Heart left ventricle (tissue), 16 donors: ENCODE data around the gene C12orf57. TPM values are rescaled to one million over a fixed set of nuclear protein-coding genes. Genes with fewer than 3 reads are reported as not detected.
A peak's percentile ranks its signal among the peaks of the same experiment; 100 is the strongest.

ENCODE experiments used
- ATAC-seq, 4 donors: fragments of 200-7000 bp; cut with Tn5 transposase; one replicate each; pipeline ENCODE4 v1.9.1; 2020 to 2022; ENCODE audit warnings: moderate library complexity in 4 of 4, mild to moderate bottlenecking in 3 of 4, moderate number of reproducible peaks in 1 of 4
- DNase-seq, 5 donors: peaks; one replicate each; pipeline ENCODE4 v3.0.0-alpha.2; 2020
- H3K27ac ChIP-seq, 12 donors: fragments of 200-600 bp; sonication (generic) in 4 of 12; one replicate each; pipeline versions ENCODE4 v1.5.0 to v1.8.0; 2016 to 2022; ENCODE audit warnings: mild to moderate bottlenecking in 2 of 12
- H3K27me3 ChIP-seq, 9 donors: fragments of 200-600 bp; sonication (generic) in 2 of 9; one replicate each; pipeline versions ENCODE4 v1.5.1 to v1.8.0; 2016 to 2022; ENCODE audit warnings: mild to moderate bottlenecking in 3 of 9
- H3K36me3 ChIP-seq, 9 donors: fragments of 200-600 bp; sonication (generic) in 2 of 9; one replicate each; pipeline versions ENCODE4 v1.5.0 to v1.8.0; 2018 to 2022; ENCODE audit warnings: mild to moderate bottlenecking in 2 of 9
- H3K4me1 ChIP-seq, 12 donors: fragments of 200-600 bp; sonication (generic) in 4 of 12; one replicate each; pipeline versions ENCODE4 v1.5.0 to v1.8.0; 2016 to 2022; ENCODE audit warnings: mild to moderate bottlenecking in 3 of 12
- H3K4me3 ChIP-seq, 12 donors: fragments of 200-600 bp; sonication (generic) in 4 of 12; one replicate each; pipeline versions ENCODE4 v1.5.0 to v1.8.0; 2017 to 2022; ENCODE audit warnings: mild to moderate bottlenecking in 9 of 12, moderate library complexity in 4 of 12
- H3K9me3 ChIP-seq, 12 donors: fragments of 200-600 bp; sonication (generic) in 4 of 12; one replicate each; pipeline versions ENCODE4 v1.5.0 to v1.8.0; 2016 to 2022; ENCODE audit warnings: mild to moderate bottlenecking in 1 of 12
- POLR2A ChIP-seq, 2 donors: fragments of 450-650 bp; IDR thresholded peaks; one replicate each; pipeline ENCODE4 v1.6.1; 2017; ENCODE audit warnings: antibody characterized with exemption in 2 of 2, mild to moderate bottlenecking in 2 of 2, moderate library complexity in 2 of 2
- WGBS, 4 donors: extraction: QIAGEN DNeasy Blood & Tissue Kit in 2 of 4; methylation state at CpG; one replicate each; pipeline versions ENCODE4 v1.1.5 to v1.1.7; 2013 to 2018; 5-methylcytosine and 5-hydroxymethylcytosine counted together
- intact Hi-C, 10 donors: fragments of 100-400 bp; cut with DNase I; formaldehyde crosslinking; loops; one replicate each; pipeline versions ENCODE4 v1.11.1 to v1.14.2; 2022
- polyA plus RNA-seq, 2 donors: library from polyadenylated mRNA; stranded (reverse); fragments of 200-250 nt; gene quantifications; one replicate each; pipeline ENCODE4 v1.2.3, GENCODE V29; 2013
- total RNA-seq, 9 donors: library from RNA; depleted of rRNA in 2 of 9; stranded (reverse); fragments of >200 nt in 2 of 9; fragmentation: NEBNext Ultra II Directional in 3 of 9; extraction: Animal tissue kit (Norgen Biotek cat#: 25700) in 3 of 9; gene quantifications; one replicate each; pipeline versions ENCODE4 v1.1.0 to v1.2.4, GENCODE V29; 2016 to 2023
- TF ChIP-seq, protein P1 (sequence below), 12 donors: fragments of 200-600 bp; sonication (generic) in 4 of 12; IDR thresholded peaks; one replicate each; pipeline versions ENCODE4 v1.5.0 to v1.8.0; 2018 to 2022; ENCODE audit warnings: antibody characterized with exemption in 12 of 12, mild to moderate bottlenecking in 5 of 12
- donor health status: ischemic (EF 13 %, LVEDD 7.1; RV severe dilation, severe dysfunction).
- donor health status: healthy with polysubstance abuse.
- donor health status: DM: no; HTN: yes; CAD: no.
- donor health status: DM: no; HTN: no; CAD: no.
- donor health status: ischemic (EF 25% LVEDD 6.9; RV normal size, moderate dysfunction).
- donor health status: ischemic (EF 25% LVEDD 5.7; RV mildly dilated, moderate dysfunction).
- donor health status: healthy.
- donor health status: DM: yes; HTN: yes; CAD: no.
- donor health status: ischemic (EF 35%, LVEDD 5.7; RV mildly dilated, moderate dysfunction).
- donor health status: nonischemic (EF 11% LVEDD 7.7; RV severe dilation, severe dysfunction).
- donor health status: DM: yes; HTN: yes; CAD: no.
- donor health status: PGD.
- donor health status: ischemic (EF 29% LVEDD 5.4; RV normal size, mild dysfunction).
- donor health status: nonischemic (EF 23%, LVEDD 6.1; RV moderate dilation, normal function).

The C12orf57 gene
- total and polyA plus RNA-seq, 11 donors, result 108 to 460 (median 187) TPM

DNA sequence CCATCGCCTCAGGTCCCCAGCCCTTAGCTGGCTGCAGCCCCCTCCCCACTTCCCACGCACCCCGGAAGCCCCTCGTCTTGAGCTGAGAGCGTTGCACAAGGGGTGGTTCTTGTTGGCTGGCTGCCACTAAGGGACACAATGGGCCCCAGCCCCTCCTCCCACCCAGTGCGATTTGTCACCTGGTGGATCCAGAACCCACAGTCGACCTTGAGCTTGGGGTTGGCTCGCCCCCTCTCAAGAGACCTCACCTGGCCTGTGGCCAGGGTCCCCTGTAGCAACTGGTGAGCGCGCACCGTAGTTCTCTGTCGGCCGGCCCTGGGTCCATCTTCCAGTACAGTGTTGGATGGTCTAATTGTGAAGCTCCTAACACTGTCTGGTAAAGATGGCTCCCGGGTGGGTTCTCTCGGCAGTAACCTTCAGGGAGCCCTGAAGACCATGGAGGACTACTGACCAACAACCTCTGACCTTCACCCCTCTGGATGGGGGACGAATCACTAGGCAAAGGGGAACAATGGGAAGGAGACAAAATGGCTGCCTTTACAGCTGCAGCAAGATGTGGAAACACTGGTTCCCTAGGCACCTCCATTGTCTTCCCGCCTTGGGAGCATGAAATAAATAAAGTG lies 20.1 kb downstream of the C12orf57 start:
- 78 to 80% (median 78%) methylated on average over 13 to 17 of the region's 17 CpGs for WGBS, 4 donors
- Histone ChIP-seq H3K27ac (peak overlapping the region in 4 of 12 donors; percentile 58 to 81 (median 70)), H3K27me3 (no peaks in the 10 kb centered on the region), H3K36me3 (peaks cover 0 to 56% (median 38%) of the 10 kb centered on the region in 9 donors), H3K9me3 (no peaks in the 10 kb centered on the region), H3K4me3 (no peak overlapping the region), H3K4me1 (peaks cover 2 to 57% (median 42%) of the 10 kb centered on the region in 12 donors)
- intact Hi-C loops, result loop anchor here in 8 of 10 donors (1.0 to 10.0 kb wide), 9 partner anchors 19 to 131 kb away; partner anchors contain the start of genes C12orf57 (in 4 of the 8), C1R (in 2 of the 8), SPSB2 (in 2 of the 8) and TPI1 (in 1 of the 8)
- ATAC-seq (no peak), DNase-seq (peak in 2 of 5 donors; percentile 20 to 39)
- TF ChIP-seq, protein P1, sequence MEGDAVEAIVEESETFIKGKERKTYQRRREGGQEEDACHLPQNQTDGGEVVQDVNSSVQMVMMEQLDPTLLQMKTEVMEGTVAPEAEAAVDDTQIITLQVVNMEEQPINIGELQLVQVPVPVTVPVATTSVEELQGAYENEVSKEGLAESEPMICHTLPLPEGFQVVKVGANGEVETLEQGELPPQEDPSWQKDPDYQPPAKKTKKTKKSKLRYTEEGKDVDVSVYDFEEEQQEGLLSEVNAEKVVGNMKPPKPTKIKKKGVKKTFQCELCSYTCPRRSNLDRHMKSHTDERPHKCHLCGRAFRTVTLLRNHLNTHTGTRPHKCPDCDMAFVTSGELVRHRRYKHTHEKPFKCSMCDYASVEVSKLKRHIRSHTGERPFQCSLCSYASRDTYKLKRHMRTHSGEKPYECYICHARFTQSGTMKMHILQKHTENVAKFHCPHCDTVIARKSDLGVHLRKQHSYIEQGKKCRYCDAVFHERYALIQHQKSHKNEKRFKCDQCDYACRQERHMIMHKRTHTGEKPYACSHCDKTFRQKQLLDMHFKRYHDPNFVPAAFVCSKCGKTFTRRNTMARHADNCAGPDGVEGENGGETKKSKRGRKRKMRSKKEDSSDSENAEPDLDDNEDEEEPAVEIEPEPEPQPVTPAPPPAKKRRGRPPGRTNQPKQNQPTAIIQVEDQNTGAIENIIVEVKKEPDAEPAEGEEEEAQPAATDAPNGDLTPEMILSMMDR (IDR thresholded peaks at IDR 0.05), result no peak
- TF ChIP-seq POLR2A (IDR thresholded peaks at IDR 0.05), result no peak

DNA sequence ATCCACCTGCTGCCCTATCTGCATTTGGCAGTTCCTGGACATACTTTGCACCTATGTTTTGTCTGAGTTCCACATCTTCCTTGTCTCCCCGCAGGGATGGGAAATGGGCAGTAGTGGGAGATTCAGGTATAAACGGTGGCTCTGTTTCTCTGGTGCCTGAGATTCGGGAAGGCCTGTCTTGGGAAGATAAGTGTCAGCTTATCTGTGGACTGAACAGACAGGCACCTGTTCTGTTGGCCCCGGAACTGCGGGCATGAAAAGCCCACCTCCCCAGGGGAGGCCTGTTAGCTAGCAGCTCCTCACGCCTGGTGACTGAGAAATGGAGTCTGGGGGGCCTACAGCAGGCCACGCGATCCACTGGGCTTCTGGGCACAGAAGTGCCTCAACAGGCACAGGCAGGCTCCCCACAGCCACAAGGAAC lies 20.8 kb downstream of the C12orf57 start:
- no peak for ATAC-seq
- TF ChIP-seq POLR2A (IDR thresholded peaks at IDR 0.05), result no peak
- TF ChIP-seq, protein P1 (IDR thresholded peaks at IDR 0.05), result no peak
- Histone ChIP-seq H3K9me3 (no peaks in the 10 kb centered on the region), H3K4me3 (no peak overlapping the region), H3K36me3 (peaks cover 0 to 57% (median 40%) of the 10 kb centered on the region in 9 donors), H3K4me1 (peaks cover 6 to 57% (median 45%) of the 10 kb centered on the region in 12 donors), H3K27ac (peak overlapping the region; percentile 18 to 81 (median 66)), H3K27me3 (no peaks in the 10 kb centered on the region)
- intact Hi-C loops, result loop anchor here in 9 of 10 donors (1.0 to 10.0 kb wide), 13 partner anchors 20 to 148 kb away; partner anchors contain the start of genes C12orf57 (in 8 of the 9), SPSB2 (in 3 of the 9), C1R (in 2 of the 9) and LPCAT3 (in 1 of the 9)
- 64 to 76% (median 69%) methylated on average over 8 of the region's 8 CpGs for WGBS, 4 donors
- DNase-seq, result peak in 1 of 5 donors; percentile 20

DNA sequence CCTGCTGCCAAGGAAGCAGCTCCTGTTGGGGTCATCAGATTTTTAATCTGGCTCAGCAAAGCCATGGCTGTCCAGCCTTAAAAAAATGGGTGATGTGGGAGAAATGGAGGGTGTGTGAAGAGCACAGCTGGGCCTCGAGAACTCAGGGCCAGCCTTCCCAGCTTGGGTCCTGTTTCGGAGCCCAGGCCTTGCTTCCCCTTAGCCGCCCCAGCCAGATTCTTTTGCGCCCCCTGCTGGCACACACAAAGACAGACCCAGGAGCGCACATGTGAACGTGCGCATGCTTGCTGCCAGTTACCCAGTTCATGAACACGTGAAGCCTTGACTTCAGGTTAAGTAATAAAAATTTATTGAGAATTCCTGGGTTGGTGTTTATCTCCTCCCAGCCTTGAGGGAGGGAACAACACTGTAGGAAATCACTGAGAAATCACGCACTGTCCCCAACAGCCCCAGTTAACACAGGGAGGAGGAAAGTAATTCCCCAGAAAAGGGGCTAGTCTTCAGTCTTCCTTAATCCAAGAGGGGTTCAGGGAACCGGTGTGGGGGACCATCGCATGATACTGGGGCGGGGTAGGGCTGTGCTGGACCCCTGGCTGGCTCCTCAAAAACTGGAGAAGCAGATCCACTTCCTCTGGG lies 21.3 kb downstream of the C12orf57 start:
- Histone ChIP-seq H3K27me3 (no peaks in the 10 kb centered on the region), H3K4me1 (peaks cover 6 to 56% (median 43%) of the 10 kb centered on the region in 12 donors), H3K27ac (peak overlapping the region; percentile 18 to 81 (median 66)), H3K9me3 (no peaks in the 10 kb centered on the region), H3K36me3 (peaks cover 0 to 52% (median 40%) of the 10 kb centered on the region in 9 donors), H3K4me3 (no peak overlapping the region)
- TF ChIP-seq, protein P1 (IDR thresholded peaks at IDR 0.05), result peak; percentile 87 to 96 (median 92)
- TF ChIP-seq POLR2A (IDR thresholded peaks at IDR 0.05), result no peak
- peak; percentile 89 to 92 (median 90) for DNase-seq
- ATAC-seq, result peak; percentile 68 to 79 (median 72)
- WGBS, 4 donors, result 22 to 26% (median 23%) methylated on average over 10 to 12 of the region's 12 CpGs
- intact Hi-C loops, result loop anchor here in 9 of 10 donors (1.0 to 10.0 kb wide), 10 partner anchors 20 to 147 kb away; partner anchors contain the start of genes C12orf57 (in 8 of the 9), SPSB2 (in 3 of the 9), C1R (in 1 of the 9) and LPCAT3 (in 1 of the 9)
